ENCODE results near the gene NMNAT3. TPM values are rescaled to one million over a fixed set of nuclear protein-coding genes. Genes with fewer than 3 reads are reported as not detected.

The NMNAT3 gene
- total RNA-seq, 2 donors from 2014 or later, result 6.4 to 9.5 TPM

Other genes starting within 250 kb of the NMNAT3 start
- not detected for gene RBP2, start 201.5 kb downstream of the NMNAT3 start, total RNA-seq
- gene RBP1, start 138.2 kb downstream of the NMNAT3 start, total RNA-seq, result not detected